HG03457 (cell line): Measurements from ENCODE around the gene SND1.
A peak's percentile ranks its signal among the peaks of the same experiment; 100 is the strongest.
"Not testable (repeated sequence)": the region's sequence is repeated elsewhere in the genome, so short reads cannot be mapped to it uniquely, and the experiment has no call there.

Source experiments
- ATAC-seq: cut with Tn5 transposase; IDR thresholded peaks from one replicate; pipeline ENCODE4 v1.9.1; 2021; ENCODE audit warnings: moderate number of reproducible peaks; ENCODE audit not compliant: unreplicated experiment

SND1 gene

DNA sequence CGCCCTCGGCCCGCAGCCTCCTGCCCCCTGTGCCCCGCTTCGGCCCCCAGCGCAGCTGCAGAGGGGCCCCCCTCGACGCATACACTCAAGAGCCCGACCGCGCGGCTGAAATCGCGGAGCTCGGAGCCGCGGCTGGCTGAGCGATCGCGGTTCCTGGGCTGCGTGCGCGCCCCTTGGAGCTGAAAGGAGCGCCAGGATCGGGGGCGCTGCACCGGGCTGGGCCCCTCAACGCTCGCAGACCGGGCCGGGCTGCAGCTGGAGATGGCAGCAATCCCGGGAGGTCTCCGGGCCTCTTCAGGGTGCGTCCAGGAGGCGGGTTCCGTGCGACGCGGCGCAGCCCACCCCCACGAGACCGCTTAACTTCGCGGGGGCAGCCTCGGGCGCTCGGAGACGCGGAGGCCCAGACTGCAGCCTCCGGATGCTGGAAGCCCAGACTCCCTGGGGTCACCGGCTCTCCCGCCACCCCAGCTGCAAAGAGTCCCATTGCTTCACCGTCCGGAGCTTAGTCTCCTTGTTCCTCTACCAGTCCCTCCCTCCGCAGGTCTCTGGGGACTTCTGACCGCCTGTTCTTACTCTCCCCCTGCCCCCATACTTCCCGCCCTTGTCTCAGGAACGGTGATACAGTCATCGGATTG lies 452.2 kb downstream of the SND1 start:
- ATAC-seq = no peak

DNA sequence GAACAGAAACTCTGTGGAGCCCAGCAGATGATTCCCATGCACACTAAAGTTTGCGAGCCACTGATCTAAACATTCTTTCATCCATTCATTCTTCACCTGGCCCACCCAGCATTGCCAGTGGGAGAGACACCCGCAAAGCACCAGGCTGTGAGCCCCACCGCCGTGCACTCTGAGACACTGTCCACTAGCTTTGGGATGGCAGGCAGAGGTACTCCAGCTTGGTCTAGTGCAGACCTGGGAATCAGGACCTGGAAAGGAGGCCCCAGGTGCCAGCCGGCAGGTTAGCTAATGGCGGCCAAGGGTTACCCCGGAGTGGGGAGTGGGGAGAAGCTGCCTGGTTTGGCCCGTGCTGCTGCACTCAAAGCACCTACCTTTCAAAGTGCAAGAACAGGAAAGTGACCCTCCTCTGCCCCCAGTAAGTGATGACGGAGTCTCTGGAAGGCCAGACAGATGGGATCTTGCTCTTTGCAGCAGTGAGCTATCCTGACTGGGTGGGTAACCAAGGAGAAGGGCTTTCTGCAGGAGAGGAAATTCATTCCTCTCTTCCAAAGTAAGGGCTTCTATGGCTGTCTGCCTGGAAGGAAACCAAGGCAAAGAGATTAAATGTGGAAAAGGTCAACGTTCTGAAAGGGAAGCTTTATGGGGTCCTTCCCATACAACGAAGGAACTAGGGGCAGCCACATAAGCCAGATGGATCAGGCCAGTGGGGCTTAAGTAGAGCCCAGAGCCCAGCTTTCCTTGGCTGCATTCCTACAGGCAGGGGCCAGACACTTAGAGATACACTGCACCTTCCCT lies 453.4 kb downstream of the SND1 start:
- ATAC-seq = no peak

DNA sequence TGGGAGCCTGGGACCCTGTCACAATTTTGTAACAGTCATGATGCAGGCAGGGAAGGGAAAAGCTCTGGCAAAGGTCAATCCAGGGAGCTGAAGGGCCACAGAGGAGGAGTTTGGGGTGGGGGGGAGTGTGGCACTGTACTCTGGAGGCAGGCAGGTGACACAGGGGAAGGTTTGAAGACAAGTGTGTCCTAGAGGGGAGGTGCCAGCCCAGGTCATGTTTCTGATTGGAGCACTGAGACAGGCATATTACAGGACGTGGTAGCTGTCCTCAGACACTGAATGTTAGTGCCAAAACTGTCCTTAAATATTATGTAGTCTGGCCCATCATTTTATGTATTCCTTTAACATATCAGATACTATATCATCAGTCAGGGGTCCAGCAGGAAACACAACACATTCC lies 454.8 kb downstream of the SND1 start:
- no peak for ATAC-seq

DNA sequence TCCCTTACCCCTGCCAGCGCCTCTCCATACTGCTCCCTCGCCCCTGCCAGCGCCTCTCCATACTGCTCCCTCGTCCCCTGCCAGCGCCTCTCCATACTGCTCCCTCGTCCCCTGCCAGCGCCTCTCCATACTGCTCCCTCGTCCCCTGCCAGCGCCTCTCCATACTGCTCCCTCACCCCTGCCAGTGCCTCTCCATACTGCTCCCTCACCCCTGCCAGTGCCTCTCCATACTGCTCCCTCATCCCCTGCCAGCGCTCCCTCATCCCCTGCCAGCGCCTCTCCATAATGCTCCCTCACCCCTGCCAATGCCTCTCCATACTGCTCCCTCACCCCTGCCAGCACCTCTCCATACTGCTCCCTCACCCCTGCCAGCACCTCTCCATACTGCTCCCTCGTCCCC lies 455.5 kb downstream of the SND1 start:
- ATAC-seq = not testable (repeated sequence)

DNA sequence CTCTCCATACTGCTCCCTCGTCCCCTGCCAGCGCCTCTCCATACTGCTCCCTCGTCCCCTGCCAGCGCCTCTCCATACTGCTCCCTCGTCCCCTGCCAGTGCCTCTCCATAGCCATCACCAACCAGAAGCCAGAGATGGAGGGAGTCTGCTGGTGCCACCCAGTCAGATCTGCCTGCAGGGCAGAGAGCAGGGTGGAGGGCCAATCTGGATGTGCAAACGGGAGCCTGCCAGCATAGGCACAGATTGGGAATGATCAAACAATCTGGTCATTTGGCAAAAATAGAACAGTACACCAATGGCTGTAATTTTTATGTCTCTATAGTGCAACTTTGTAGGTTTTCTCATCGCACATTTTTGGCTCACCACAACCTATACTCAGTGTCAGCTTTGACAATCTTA lies 456.1 kb downstream of the SND1 start:
- ATAC-seq = no peak

DNA sequence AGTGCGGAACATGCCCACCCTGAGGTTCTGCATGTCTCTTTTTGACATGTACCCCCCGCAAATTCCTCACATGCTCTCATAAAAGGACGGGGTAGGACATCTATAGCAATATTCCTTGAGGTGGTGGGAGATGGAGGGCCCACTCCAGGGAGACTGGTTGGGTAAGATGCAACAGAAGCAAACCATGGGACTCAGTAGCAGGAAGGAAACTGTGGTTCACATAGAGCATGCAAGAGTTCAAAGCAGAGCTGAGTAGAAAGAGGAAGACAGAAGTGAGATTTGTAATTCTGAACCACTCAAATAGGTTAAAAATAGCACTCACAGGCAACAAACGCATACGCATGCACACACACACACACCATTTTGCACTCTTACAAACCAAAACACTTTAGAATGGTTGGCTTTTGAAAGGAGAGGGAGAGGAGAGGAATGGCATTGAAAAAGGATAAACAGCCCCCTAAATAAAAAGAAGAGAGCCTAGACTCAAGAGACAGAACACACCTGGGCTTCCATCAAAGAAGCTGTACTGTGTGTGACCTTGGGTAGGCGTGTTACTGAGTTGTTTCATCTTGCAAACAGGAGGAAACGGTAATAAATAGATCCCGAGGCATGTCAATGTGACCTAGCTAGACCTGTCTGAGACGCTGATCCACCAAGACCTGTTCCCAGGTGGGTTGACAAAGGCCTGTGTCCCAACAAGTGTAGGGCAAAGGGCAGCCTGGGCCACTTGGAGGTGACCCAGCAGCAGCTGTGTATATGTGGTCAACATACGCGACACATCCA lies 456.8 kb downstream of the SND1 start:
- ATAC-seq = peak; percentile 71

DNA sequence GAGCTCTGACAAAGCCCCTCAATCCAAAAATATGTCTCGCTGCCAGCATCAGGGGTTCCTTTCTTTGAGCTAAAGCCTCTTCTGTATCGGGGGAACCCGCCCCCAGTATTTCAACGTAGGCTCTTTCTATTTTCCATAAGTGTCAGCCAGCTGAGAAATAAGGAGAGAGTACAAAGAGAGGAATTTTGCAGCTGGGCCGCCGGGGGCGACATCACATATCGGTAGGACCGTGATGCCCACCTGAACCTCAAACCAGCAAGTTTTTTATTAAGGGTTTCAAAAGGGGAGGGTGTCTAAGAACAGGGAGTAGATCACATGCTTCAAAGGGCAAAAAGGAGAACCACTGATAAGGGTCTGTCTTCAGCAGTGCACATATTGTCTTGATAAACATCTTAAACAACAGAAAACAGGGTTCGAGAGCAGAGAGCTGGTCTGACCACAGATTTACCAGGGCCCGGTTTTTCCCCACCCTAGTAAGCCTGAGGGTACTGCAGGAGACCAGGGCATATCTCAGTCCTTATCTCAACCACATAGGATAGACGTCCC lies 457.5 kb downstream of the SND1 start:
- ATAC-seq = not testable (repeated sequence)

DNA sequence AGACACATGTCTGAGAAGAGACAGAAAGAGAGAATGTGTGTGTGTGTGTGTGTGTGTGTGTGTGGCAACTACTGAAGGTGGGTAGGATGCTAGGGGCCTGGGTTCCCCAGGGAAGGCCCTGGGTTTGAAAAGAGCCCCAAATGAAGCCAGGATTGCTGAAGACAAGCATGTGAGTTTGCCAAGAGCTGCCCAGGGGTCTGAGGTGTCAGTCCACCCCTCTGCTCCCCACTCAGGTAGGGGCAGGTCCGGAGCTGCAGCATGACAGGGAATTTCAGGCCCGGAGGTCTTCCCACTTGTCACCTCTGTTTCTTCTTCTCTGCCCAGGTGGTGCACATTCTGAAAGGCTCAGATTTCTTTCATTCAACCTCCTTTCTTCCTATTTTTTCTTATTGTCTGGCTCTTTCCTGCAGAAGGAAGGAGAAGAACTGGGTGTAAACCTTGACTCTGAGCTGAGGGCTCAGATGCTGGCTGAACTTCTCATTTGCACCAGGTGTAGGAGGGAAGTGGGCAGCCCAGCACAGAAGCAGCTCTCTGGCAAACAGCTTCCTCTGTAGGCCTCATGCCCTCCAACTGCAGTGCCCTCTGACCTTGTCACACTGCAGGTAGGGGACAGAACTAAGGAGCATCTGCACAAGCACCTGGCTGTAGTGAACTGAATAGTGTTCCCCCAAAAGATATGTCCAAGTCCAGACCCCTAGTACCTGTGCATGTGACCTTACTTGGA lies 458.8 kb downstream of the SND1 start:
- no peak for ATAC-seq

DNA sequence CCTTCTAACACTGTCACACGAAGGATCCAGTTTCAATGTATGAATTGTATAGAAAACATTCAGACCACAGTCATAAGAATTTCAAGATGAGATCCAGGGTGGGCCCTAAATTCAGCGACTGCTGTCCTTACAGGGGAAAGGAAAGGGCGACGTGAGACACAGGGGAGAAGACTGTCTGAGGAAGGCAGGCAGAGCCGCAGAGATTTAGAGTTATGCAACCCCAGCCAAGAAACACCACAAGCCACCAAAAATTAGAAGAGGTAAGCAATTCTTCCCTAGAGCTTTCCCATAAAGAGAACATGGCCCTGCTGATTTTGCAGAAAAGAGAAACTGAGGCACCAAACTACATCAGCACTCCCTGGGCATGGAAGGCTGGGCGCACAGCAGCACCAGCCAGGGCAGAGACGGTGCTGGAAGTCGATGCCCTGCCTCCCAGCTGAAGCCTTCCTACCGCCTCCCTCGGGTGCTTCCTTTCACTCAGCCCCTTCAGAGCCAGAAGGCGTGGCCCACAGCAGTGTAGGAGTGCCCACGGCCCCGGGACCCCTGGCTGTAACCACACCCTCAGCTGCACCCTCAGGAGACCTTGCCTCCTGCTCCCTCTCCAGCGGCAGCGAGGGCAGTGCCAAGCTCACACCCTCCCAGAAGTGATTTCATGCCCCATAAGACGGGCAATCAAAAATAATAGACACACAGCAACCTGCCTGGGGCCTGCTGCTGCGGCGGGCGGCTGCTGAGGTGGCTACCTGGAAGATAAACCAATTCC lies 460.2 kb downstream of the SND1 start:
- ATAC-seq = no peak

DNA sequence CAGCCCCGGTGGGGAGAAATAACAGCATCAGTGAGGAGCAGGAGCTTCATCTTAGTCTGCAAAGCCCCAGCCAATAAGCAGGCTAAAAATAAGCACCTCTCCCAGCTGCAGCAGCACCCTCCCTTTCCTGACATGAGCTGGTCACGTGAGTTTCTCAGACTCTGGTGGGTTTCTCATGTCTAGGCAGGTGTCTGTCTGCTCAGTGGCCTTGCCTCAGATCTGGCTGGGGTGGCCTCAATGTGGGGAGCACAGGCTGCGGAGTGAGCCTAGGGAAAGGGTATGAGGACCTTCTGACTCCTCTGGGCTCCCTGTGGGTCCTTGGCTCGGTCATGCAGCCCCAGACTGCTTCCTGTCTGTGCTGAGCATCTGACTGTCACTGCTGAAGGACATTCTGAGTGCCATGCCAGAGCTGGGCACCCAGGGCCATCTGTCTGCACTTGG lies 460.8 kb downstream of the SND1 start:
- ATAC-seq = no peak

DNA sequence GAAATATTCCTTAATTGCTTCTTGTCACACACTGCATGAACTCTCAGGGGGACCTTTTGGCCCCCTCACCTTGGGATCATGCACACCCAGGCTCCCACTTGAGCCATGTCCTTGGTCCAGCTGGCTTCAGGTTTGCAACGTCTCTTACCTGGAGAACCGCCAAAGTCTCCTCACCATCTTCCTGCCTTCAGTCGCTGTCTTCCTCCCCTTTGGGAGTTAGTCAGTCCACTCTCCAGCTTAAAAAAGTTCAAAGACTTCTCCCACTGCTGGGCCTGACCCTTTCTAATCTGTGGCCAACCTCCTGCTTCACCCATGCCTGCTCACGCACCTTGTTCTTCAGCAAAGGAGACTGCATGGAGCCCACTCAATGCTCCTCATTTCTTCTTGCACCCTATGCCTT lies 461.8 kb downstream of the SND1 start:
- ATAC-seq = no peak

DNA sequence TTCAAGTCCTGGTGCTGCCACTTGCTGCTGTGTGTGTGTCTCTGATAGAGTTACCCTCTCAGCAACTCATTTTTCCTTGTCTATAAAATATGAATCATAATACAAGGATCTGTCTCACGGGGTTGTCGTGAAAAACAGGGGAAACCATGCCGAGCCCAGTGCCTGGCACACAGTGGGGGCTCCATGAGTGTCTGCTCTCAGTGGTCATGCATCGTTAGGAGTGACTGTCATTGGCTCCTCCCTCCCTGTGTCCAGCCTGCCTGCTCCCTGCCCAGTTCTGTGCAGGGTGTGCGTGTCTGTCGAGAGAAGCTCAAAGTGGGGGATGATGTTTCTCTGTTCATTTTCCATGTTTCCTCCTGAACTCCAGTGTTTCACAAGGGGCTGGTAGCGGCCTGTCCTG lies 462.8 kb downstream of the SND1 start:
- ATAC-seq = no peak

DNA sequence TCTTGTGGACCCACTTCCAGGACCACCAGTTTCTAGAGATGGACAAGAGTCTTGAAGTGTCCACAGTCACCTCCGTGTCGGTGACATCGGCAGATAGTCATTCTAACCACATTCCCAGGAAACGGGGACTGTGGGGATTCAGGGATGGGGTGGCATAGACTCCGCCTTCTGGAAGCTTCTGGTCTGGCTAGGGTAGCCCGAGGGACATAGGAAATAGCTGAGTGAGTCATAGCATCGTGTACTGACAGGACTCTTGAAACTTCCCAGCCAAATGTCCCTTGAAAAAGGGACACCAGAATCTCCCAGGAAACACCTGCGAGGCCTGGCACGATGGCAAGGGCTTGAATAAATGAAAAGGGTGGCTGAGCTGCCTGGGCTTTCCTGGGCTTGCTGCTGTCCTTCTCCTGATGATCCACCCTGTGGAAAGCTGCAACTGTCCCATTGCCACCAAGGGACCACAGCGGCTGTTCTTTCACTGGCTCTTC lies 463.4 kb downstream of the SND1 start:
- ATAC-seq = no peak

DNA sequence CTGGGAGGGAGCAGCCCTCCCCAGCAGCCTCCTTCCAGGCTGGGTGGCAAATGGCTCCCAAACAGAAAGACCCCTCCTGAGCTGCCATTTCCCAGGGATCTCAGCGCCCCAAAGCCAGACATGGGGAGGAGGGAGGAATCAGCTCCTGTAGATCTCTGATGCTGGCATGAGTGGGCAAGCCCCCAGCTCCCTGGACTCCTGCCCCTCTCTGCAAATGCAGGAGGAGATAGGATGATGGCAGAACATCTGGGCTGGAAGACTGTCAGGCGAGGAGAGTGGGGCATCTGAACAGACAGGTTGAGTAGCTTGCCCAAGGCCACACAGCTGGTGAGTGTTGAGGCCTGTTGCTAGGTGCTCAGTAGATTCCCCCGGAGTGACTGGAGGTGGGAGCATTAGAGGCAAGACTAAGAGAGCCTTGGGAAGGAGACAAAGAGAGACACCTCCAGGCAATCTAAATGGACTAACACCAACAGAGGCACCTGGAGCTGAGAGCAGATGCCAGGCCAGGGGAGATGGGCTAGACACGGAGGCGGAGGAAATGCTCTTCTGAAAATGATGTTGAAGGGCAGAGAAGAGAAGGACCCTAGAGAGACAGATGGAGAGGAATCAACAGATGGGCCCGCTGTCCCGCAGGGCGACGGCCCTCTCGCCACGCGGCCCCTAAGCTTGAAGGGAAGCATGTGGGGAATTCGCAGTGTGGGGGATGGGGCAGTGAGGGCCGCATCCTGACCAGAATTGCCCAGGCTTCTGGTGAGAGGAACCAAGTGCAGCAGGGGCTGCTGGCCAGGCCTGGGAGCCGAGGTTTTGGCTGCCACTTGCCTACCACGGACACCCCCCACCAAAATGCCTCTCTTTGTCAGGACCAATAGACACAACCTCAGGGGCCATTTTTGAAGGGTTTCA lies 464.1 kb downstream of the SND1 start:
- no peak for ATAC-seq

DNA sequence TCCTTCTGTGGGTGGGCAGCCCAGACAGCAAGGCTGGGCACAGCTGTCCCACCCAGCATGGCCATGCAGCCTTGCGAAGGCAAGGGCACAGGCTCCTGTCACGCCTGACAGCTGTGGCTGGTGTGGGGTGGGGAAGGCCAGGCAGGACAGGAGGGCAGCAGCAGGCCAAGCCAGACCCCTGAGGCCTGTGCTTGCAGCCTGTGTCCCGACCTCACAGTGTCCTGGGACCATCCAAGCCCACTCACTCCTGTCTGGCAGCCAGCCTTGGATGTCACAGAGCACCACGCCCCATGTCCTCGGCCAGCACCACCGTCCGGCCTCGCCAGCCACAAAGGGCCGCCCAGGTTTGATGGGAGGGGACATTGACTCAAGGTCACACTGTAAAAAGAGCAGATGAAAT lies 464.7 kb downstream of the SND1 start:
- no peak for ATAC-seq

DNA sequence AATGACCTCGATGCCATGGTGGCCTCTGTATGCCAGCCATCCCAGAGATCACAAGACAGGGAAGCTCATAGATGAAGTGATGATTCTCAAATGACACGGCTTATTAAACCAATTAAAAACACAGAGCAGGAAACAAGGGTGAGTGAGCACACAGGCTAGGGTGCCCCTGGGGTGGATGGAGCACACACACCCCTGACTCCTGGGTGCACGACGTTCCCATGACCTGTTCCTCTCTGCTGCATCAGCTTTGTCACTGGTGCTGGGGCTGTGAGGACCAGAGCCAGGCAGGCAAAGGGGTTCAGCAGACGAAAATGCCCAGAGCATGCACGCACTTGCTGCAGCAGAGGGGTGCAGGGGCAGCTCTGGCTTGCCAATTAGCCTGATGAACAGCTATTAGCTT lies 465.7 kb downstream of the SND1 start:
- no peak for ATAC-seq

DNA sequence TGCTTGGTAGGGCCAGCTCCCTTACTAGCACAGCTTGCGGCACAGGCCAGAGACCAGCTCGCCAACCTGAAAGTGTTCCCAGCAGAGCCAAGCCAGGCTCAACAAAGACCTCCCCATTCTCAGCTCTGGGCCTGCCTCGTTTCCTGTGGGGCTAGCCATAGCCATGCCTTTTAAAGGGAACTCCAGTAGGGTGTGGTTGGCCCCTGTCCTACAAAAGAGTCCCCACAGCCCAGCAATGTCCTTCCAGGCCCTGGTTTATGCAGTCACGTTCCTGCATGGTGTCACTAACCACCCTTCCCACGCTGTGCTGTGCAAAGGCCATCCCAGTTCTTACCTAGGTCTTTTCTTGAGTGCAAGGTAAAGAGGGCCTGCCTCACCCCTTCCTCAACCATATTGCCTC lies 467.0 kb downstream of the SND1 start:
- ATAC-seq = no peak

DNA sequence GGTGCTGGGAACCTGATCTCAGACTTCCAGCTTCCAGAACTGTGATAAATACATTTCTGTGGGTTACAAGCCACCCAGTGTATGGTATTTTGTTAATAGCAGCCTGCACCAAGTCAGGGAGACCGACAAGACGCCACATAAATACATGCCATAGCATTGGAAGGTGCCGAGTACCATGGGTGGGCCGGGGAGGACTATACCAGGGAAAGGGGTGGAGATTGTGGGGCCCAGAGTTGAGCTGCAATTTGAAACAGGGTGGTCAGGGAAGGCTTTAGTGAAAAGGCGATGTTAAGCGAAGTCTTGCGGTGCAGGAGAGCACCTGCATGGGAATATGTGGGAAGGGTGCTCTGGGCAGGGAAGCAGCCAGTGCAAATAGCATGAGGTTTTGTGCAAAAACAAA lies 468.1 kb downstream of the SND1 start:
- no peak for ATAC-seq

DNA sequence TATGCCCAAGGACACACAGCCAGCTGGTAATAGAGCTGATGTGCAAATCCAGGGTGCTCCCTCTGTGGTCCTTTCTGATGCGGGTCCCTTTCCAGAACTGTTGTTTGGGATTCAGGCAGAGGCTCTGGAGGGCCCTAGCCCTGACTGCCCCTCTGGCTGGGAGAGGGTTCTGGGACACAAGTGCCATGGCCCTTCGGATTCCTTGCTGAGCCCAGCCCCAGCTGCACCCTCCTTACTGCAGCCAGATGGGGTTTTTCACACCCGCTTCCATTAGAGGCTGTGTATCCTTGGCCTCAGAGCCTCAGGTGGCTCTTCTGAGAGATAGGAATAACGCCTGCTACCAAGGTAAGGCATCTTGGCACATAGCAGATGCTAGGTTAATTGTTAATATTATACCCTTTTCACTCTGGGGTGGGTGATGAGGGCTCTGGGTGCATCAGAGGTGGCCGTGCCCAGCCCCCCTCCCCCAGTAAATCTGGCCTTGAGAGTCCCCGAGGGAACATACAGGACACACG lies 469.0 kb downstream of the SND1 start:
- ATAC-seq = no peak
